ENCODE data around the gene SLC6A5.
A peak's percentile ranks its signal among the peaks of the same experiment; 100 is the strongest.

Gene SLC6A5

DNA sequence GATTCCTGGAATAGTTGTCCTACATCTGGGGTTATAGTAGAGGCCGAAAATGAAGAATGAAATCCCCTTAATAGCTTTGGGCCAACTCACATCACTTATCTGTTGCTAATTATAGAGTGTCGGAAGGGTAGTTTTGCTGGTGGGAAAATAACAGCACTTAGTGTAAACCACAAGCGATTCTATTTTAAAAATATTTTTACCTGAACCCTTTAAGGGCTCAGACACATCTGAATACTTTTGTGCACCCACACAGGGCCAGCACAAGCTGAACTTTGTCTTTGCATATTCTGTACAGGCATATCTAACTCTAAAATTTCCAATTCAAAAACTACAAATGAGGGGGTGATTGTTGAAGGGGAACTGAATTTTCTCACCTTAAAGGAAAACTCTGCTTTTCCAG is 27.6 kb downstream of the SLC6A5 start:
- DNase-seq, result no peak

DNA sequence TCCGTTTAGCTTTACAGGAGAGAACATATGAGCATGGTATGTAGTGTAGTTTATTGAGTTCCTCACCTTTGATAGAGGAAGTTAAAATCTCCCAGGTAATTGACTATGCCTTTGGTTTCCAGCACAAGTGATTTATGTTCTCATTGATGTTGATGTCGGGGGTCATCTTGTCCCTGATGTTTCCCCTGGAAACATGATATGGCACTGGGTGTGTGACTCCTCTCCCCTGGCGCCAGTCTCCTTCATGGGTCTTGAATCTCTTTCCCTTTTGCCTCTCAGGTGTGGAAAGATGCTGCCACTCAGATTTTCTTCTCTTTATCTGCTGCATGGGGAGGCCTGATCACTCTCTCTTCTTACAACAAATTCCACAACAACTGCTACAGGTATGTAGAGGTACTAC is 28.3 kb downstream of the SLC6A5 start:
- DNase-seq, result no peak

DNA sequence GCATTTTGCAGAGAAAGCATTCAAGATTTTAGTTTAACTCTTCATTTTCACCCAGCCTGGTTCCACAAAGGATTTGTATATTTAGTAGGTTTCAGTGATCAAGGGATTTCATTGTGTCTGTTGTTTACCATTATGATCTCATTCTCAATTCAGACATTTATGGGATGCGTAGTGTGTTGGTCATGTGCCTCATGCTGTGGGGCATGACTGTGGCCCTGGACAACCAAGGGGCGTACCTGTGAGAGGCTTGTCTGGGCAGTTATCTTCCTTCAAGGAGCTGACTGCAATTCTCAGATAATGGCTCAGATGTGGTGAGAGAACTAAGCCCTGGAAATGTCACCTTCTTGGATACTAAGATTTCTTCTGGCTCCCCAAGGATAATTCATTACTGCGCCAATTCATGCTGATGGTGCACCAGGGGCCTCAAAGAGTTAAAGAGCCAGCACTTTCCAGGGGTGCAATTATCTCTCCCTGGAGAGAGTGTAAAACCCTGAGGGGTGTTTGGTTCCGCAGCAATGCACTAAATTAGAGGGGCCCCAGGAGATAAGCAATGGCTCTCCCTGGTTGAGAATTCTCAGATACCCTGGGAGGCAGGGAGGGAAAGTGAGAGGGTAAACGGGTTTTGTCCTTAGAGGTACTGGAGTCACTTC is 32.2 kb downstream of the SLC6A5 start:
- no peak for DNase-seq

DNA sequence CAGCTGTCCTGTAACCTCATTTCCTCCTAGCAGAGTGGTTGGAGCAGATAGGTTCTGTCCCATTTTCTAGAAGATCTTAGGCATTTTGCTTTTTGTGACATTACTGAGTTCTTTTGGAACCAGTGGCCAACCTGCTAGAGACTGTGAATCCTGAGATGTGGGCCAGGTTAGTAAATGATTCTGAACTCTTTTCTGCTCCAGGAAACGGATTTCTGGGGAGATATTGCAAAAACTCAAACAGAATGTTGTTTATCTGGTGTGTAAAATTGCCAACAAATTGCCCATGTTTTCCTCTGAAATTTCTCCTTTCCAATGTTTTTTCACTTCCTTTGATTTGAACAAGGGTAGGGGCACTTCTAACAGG is 32.7 kb downstream of the SLC6A5 start:
- no peak for DNase-seq

DNA sequence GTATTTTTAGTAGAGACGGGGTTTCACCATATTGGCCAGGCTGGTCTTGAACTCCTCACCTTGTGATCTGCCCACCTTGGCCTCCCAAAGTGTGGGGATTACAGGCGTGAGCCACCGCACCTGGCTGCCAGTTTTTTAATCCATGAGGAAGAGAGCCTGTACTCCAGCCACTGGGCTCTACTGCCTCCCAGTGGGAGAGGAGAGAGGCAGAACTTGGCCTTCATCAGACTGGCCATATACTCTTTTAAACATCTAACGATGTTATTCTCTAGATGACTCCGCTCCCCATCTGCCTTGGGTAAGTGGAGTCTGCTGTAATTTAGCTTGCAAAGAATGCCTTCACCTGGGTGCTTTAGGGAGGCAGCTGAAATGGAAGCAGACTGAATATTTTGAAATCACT is 34.6 kb downstream of the SLC6A5 start:
- no peak for DNase-seq

DNA sequence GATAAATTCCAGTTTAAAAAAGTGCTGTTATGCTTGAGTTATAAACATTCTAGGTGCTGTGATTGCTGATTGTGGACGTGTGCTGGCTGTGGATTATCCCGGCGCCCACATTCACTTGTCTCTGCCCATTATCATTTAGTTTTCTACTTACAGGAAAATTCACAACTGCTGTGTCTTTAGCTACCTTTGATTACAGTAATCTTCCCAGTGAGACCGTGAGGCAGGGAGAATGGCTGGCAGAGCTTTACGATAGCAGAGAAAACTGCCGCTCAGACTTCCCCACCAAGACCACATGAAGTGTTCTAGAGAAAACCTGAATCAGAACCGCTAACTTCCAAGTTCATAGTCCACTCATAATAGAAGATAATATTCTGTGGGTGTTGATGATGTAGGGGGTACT is 35.4 kb downstream of the SLC6A5 start:
- no peak for DNase-seq

DNA sequence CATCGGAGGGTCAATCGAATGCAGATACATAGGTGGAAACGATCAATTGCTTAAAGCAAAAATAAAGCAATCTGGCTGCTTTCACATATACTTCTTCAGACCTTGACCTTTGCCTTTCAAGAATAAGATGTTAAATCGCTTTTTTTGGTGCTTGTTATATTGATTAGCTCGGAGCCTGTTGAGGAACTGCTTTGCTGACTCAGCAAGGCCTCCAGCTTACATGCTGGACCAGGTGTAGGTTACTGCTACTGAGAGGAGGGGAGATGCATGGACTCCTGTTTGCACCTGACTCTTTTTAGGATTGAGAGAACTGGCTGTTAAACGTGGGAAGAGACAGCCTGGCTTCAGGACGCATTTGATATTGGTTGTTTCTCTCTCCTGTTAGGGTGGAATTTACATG is 38.7 kb downstream of the SLC6A5 start:
- no peak for DNase-seq

DNA sequence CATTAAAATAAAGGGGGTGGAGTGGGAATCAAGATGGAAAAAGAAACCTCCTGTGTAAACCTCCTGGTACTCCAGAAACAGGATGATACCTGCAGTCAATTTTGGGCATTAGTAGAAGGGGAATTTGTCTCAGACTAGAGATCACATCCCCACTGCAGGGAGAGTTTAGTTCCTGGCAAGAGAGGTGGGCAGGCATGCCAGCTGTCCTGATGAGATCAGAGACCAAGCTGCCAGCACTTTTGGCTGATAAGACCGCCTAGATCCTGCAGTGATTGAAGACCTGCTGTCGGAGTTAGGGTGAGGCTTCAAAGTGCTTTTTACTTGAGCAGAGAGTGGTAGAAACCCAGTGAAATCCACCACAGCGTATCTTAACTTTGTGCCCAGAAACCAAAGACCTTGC is 40.3 kb downstream of the SLC6A5 start:
- no peak for DNase-seq

DNA sequence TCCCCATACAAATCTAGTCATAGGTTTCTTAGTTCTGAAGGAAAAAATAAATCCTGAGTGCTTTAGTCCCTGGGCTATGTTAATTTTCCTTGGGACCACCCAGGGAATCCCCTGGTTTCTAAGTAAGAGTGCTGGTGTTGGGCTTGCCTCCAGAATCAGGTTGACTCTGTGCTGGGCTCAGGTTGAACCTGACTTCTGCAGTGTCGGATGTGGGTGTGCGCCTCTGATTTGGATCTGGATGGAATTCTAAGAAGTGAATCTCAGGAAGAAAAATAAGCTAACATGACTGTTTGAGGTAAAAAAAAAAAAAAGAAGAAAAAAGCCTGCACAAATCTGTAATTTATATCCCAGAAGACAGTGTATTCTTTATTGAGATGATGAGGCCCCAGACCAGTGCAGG is 41.0 kb downstream of the SLC6A5 start:
- DNase-seq, result no peak

DNA sequence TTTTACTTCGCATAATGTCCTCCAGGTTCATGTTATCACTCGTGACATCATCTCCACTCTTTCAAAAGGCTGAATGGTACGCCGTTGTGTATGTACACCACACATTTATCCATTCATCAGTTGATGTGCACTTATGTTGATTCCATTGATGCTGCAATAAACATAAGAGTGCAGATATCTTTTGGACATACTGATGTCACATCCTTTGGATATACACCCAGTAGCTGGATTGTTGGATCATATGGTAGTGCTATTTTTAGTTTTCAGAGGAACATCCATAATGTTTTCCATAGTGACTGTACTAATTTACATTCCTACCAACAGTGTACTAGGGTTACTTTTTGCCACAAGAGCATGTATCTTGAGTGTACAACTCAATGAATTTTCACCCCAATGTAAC is 45.0 kb downstream of the SLC6A5 start:
- DNase-seq, result no peak

DNA sequence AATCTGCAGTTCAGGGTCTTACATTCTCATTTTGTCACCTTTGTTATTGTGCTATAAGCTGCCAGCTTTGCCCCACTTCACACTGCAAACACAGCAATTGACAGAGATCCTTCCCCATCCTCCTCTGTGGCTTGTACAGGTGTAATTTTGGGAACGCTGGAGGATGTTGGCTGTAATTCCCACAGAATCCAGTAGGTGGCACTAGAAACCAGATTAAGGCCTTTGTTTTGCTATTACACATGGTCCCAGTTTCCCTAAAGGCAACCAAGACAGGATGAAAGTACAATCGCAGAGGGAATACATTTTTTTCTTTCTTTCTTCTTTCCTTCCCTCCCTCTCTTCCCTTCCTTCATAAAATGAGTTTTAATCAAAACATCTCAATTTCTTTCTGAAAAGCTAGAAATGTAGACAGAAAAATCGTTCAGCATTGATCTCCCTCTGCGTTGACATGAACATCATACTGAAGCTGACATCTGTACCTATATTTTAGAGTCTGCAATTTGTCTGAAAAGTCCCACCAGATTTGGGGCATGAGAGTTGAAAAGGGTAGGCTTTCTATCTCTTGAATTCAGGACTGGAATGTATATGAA is 48.7 kb downstream of the SLC6A5 start:
- peak; percentile 27 for DNase-seq

DNA sequence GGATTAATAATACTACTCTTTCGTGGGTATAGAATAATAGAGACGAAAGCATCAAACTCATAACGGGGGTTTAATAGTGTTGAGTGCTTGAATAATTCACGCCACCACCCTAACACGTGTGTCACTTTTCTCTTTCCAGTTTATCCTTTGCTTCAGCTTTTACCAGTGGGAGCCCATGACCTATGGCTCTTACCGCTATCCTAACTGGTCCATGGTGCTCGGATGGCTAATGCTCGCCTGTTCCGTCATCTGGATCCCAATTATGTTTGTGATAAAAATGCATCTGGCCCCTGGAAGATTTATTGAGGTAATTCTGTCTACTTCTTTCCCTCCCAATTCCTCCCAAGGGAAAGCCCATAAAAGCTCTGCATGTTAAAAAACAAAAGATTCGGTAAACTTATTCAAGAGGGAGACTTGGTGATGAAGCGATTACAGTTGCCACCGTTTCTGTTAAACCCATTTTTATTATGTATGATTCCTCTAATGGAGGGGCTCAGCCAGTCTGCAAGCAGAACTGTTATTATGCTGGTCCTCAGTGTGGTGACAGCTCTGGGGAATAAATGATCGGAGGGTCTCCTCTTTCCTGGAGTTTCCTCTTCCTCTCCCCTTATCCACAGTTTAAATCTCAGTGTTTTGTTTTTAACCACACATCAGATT is 52.9 kb downstream of the SLC6A5 start:
- no peak for DNase-seq

DNA sequence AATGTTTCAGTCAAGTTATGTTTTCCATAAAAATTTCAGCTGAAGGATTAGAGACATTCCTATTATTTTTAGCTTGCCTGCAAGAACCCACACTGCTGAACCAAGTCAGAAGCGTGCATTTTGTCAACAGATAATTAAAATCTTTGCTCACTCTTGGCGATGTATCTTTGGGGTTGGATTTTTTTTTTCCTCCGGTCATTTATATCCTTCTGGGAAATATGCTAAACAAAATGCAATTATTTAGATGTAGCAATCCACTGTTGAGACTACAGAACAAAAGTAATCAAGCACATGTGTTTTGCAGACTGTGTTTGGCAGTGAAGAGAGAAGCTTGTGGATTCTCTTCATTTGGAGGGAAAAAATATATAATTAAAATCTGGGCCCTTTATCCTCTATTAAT is 54.6 kb downstream of the SLC6A5 start:
- no peak for DNase-seq

DNA sequence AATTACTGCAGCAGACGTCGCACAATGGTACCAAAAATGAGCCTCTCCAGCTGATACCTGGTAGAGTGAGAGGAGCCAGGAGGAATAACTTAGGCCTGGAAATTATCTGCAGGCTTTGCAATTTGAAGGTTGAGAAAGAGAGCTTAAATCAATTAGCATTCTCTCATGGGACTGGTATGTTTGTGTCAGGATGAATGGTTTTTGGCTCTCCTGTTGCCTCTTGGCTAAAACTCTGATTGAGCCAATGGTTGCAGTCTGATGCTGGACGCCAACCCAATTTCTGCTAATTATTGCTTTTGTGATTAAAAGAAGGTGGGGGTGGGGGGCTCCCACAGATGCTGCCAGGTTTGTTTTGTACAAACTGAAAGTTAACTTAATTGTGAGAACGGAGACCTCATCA is 57.5 kb downstream of the SLC6A5 start:
- no peak for DNase-seq

DNA sequence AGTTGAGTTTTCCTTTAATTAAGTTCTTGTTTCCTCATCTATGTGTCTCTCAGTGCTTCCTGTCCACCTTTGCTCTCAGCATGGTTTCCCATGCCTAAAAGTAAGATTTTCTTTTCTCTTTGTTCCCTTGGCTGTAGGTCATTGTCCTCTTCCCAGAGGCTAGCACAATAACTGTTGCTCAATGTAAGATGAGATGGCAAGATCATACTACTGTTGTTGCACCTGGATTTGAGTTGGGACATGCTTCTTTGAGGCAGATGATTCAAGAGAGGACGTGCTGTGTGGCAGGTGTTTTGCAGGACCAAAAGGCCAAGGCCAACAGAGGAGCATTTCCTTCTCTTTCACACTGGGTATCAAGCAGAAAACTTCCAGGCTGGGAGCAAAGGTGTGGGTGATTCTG is 58.7 kb downstream of the SLC6A5 start:
- no peak for DNase-seq

DNA sequence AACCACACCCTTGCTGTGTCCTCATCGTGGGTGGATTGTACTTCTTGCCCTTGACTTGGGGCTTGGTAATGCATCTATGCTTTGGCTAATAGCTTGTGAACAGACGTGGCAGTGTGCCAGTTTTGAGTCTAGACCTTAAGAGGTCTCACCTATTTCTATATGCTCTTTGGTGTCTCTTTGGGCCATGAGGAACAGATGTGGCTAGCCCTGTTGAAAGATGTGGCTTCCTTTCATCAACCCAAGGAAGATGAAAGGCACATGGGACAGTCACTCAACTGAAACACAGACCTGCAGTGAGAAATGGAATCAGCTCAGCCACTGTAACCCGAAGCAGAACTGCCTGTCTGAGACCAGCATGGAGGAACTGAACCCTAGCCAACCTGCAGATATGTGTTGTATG is 62.0 kb downstream of the SLC6A5 start:
- no peak for DNase-seq

DNA sequence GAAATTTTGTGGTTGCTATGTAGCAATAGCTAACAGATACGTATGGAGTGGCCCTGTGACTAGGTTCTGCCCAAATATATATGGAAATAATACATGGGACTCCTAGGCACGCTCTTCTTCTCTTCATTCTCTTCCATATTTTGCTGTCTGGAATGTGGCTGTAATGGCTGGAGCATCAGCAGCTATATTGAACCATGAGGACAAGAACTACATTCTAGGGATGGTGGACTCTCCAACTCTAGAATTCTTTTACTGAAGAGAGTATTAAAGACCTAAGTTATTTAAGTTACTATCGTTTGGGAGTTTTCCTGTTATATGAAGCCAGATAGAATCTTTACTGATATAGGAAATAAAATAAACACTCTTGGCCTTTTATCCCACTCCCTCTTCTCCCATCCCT is 62.4 kb downstream of the SLC6A5 start:
- DNase-seq, result no peak

DNA sequence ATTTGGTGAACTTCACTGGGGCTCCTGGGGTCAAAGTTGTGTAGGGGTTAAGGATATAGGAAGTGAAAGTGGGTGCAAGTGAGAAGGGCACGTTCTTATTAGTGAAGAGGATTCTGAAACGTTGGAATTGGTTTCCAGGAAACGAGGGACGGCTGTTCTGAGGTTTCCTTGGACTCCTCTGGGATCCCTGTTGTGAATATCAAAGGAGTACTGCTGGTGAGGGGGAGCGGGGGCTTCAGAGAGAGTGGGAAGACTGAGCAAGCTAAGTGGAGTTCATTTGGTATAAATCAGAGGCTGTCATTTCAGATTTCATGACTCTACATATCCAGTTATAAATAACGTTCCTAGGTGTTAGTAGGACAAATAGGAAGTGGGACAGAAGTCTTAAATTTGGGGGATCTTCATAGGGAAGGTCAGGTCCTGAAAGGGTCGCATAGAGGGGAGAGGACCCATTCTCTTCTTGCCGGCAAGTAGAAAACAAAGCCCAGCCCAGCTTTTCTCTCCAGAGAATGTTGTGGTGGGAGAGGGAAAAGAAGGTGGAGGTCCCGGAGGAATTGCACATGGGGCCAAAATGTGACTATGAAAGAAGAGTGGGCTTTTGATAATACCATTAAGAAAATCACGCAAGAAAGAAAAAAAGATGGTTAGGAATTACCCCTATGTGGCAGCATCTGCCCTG is 68.9 kb downstream of the SLC6A5 start:
- no peak for DNase-seq

DNA sequence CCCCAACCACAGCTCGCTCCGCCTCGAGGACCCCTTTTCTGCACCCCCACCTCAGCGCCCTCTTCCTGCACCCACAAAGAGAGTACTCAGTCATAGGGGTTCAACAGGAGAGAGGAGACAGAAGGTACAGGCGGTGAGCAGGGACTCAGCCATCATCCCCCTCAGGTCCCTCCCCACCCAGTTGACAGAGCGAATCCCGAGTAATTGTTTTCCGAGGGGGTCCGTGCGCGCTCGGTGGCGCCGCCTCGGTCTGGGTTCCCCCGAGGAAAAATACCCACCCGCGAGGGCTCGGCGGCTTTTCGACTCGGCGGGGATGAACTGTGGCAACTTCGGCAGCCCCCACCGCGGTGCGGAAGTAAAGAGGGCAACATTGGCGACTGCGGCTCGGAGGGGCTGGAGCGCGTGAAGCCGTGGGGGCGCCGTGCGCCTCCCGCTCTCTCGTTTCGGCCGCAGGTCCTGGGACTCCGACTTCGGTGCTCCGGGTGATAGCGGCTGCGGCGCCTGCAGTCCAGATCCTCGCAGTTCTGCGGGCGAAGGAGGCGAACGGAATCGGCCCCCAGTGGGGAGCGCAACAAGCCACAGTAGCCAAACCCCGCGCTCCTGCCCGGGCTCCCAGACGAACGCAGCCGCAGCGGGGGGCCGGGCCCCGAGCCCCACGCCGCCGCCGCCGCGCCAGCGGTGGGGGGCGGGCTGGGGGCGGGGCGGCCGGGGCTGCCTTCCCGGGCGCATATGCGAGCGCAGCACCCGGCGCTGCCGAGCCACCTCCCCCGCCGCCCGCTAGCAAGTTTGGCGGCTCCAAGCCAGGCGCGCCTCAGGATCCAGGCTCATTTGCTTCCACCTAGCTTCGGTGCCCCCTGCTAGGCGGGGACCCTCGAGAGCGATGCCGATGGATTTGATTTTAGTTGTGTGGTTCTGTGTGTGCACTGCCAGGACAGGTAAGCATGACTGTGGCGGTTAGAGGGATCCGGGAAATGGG is 69.7 kb downstream of the SLC6A5 start, which contains the start of gene NELL1:
Gene NELL1 (plus strand): TSS at position 743 of the 976 bp plus-strand sequence.
- DNase-seq, result no peak

DNA sequence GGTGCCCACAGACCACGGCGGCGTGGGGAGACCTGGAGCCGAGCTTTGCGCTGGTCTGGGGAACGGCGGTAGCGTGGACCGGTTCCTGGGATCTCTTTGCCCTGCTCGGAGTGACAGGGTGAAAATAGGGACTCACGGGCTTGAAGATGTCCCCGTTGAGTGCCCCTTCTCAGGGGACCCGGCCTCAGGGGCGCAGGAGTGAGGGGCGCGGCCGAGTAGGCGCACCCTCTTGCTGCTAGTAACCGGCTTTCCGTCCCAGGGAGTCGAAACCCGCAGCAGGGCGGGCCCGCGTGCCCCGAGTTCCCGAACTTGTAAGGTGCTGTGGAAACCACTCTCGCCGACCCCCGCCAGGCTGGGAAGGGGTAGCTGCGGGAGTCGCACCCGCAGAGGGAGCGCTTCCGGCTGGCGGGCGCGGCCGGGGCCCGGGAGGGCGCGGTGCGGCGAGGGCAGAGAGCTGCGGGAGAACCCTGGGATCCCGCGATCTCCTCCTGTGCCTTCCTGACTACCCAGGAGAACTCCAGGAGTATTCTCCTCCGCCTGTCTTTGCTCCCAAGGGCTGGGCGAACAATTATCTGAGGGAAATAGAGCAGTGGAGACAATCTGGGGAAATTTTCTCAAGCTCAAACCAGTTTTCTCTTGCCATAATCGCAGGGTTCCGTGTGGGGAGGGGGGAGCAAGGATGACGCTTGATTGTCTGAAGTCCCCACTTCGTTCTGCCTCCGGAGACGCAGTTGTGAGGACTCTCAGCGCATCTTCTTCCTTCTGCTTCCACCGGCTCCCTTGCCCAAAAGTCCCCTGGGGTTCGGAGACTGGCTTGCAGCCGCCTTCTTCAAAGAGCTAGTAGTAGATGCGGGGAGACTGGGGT is 70.6 kb downstream of the SLC6A5 start:
- no peak for DNase-seq

DNA sequence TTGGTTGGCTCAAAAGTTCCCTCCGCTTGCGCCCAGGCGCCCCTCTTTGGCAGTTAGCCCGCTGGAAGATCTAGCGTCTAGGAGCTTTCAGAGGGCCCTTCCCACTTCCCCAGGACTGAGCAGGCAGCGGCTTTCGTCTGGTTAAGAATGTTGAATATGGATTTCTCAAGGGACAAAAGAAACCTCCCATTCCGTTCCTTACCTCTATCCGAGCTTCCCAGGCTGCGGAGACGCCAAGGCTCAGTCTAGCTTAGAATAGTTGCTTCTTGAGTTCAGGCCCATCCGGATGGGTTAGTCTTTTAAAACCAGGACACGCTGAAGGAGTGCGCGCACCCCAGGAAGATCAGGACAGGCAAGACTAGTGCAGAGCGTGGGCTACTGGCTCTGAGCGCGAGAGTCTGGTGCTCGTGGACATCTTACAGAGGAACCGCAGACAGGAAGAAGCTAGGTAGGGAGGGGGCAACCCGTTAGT is 71.6 kb downstream of the SLC6A5 start:
- no peak for DNase-seq

Measured in inflammatory macrophage treated with lipopolysaccharide for 4 hours (primary cell).